HG03378 (cell line): Measurements from ENCODE around the gene SPSB1.

Experiments used
- ATAC-seq: cut with Tn5 transposase; IDR thresholded peaks from one replicate; pipeline ENCODE4 v1.9.1; 2021; ENCODE audit warnings: mild to moderate bottlenecking, moderate library complexity; ENCODE audit not compliant: unreplicated experiment

The SPSB1 gene

DNA sequence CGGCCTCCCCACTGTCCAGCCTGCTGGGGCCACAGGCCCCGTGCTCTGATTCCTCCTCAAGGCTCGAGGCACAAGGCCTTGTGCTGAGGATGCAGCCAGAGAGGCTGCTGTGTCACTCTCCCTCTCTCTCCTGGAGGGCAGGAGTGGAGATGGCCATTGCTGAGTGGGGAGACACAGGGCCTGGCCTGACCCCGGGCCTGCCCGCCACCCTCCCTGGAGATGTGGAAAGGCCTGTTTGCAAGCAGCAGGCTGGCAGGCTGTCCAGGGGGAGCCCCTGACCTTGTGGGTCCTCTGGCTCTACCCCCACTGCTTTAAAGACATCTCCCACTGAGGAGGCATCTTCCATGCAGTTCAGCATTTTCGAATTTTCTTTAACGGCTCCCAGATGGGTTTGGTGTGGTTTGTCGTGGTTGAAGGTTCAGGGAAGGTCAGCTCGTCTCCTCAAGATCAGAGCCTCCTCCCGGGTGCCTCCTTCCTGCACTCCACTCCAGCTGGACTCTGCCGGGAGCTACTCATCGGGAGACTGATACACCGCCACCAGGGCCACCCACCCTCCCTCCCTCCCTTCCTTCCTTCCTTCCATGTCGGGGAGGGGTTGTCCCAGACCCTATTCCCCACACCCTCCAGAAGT lies 69.1 kb downstream of the SPSB1 start:
- no peak for ATAC-seq

DNA sequence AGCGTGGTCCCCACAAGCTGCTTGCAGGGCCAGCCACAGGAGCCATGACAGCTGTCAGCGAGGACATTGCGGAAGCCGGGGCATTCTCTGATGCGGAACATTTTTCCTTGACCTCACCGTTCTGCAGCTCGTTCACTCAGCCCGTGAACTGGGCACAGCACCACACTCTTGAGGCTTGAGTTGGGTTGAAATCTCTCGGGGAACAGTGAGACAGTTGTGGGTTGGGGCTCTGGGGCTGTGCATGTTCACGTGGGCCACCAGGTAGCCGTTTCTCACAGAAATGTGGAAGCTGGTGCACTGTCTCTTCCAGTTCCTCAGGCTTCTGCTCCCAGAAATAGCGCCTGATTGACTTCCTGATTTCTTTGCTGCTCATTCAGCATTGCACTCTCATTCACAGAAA lies 69.8 kb downstream of the SPSB1 start:
- ATAC-seq = no peak

DNA sequence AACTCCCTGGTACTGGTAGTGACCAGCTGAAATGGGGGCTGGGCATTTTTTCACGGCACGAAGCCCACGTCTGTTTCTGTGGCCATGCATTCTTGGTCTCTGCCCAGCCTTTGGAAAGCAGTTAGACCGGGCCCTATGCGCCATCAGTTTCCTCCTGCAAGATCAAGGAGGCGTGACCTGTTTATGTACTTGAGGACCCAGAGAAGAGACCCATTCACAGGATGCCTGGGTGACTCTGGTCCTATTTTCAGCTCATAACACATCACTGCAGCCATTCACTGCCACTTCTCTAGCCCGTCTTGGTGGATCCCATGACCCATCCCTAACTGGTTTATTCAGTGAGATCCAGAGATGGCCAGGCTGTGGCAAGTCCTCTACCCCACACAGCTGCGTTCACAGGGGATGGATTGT lies 70.4 kb downstream of the SPSB1 start:
- ATAC-seq = no peak

DNA sequence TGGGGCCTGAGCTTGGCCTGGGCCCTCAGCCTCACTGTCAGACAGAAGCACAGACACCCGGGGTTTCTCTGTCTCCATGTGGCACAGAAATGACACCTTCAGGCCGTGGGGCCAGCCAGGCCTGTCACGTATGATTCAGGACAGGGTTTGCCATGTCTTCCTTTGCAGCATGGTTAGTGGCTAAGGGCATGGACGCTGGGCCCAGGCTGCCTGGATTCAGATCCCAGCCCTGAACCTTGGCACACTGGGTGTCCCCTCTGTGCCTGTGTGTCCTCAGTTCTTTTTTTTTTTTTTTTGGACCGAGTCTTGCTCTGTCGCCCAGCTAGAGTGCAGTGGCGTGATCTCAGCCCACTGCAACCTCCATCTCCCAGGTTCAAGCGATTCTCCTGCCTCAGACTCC lies 73.6 kb downstream of the SPSB1 start:
- no peak for ATAC-seq

DNA sequence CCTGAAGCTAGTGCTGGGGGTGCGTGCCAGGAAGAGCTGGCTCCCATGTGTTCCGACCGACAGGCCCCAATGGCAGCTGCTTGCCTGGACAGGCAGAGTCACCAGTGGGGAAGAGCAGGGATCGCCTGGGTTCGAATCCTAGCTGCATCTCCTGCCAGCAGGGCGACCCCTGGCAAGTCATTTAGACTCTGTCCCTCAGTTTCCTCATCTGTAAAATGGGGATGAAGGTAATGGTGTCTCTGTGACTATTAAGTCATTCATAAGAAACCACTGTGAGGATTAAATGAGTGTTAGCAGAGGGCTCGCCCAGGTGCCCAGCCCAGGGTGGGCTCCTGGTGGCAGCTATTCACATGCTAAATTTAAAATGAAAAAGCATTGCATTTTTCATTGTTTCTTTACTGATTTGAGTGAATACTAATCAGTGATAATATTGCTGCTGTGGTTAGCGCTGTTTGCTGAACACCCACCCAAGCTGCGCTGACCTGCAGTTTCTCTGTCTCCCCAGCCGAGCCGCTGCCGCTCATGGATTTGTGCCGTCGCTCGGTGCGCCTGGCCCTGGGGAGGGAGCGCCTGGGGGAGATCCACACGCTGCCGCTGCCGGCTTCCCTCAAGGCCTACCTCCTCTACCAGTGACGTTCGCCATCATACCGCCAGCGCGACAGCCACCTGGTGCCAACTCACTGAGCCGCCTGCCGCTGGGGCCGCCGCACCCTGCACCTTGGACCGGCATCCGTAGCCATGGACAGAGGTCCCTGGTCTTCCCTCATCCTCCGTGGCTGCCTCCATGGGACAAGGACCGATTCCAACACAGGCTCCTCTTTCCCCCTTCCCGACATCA lies 74.5 kb downstream of the SPSB1 start:
- no peak for ATAC-seq

DNA sequence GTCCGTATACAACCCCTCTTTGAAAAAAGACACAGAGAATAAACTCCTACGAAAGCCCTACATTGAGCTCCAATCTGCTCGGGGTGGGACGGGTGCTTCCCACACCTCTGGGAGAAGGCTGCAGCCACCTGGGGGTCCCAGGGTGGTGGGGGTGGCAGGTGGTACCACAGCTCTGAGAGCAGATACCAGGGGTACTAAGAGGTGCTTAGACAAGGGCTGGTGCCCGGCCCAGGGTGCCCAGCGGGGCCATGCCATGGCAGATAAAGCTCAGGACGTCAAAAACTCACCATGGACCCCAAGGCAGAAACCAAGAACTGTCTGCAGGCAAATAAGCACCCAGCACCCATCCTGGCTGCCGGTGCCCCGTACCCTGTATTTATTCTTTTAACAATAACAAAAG lies 75.1 kb downstream of the SPSB1 start:
- ATAC-seq = no peak

DNA sequence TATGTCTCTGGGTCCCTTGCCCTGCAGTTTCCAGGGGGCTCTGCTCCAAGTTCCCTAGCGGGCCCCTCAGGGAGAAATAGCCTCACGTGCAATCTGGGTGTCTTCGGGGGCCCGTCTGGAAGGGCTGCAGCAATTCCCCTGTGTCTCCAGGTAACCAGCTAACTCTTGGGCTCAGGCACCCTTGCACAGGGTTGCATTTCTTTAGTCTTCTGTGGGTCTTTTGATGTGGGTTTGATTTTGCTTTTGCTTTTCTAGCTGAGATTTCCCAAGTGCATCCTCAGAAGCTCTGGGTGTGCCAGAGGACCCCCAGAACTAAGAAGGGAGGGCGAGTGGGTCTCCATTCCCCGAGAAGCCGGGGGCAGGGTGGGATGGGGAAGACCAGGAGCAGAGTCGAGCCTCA lies 75.7 kb downstream of the SPSB1 start:
- no peak for ATAC-seq

DNA sequence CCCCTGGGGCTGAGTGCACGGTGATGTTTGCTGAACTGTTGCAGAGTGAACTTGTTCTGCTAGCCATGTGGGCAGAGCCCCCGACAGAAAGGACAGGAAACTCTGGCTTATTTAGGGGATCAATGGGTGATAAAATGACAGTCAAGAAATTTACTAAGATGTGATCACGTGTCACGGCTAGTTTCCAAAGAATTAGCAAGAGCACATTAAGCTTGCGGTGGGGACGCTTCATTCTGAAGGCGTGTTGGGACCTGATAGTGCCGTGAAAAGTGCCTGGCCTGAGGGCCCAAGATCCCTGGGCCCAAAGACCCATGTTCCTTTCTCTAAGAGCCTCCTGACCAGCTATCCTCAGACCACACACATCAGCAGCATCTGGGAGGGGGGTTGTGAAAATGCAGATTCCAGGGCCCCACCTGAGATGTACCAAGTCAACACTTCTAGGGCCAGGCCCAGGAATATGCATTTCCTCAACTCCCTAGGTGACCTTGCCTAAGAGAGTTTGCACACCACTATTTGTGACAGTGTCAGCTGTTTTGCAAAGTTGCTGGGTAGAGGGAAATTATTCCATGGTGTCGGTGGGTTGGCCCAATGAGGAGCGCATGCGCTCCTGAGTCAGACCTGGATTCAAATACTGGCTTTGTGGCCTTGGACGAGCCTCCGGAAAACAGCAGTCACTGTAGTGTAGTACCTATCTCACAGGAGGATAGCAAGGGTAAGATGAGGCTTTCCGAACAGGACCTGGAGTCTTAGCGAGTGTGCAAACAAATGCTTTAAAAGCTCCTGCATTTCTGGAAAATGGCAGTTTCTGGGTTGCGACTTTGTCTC lies 77.5 kb downstream of the SPSB1 start:
- ATAC-seq = no peak

DNA sequence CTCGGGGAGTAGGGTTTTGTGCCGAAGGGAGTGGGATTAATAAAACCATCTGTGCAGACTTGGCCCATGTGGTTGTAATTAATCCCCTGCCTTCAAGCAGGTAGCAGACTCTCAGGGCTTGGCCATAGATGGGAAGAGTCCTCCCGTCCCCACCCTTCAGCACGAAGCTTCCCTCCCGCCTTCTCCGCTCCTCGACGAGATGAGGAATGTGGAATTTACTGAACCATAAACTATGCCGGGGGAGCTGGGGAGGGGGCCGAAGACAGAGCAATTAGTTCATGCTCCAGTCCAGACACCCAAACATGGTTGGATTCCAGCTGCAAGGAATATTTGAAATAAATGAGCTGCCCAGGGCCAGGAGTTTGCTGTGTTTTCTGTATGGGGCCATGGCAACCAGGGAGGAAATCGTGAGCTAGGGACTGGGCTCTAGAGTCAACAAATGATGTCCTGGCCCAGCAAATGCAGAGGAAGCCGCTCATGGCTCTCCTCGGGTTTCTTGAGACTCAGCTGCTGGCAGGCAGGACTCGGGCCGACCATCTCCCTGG lies 78.8 kb downstream of the SPSB1 start:
- no peak for ATAC-seq

DNA sequence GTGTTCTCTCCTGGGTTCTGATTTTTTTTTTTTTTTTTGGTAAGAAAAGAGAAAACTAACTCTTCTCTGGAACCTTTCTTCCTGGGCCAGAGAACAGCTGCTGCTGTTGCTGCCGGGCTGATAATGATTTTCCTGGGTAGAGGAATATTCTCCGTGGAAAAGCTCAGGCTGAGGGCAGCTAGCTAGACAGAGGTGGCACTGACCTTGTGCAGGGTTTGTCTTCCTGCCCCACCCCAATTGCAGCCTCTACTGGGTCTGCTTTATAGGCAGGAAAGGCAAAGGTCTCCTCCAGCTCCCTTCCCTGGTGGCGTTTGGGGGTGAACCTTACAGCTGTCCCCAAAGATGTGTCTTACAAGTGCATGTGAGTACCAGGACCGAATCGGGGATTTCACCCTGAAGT lies 79.3 kb downstream of the SPSB1 start:
- ATAC-seq = no peak

DNA sequence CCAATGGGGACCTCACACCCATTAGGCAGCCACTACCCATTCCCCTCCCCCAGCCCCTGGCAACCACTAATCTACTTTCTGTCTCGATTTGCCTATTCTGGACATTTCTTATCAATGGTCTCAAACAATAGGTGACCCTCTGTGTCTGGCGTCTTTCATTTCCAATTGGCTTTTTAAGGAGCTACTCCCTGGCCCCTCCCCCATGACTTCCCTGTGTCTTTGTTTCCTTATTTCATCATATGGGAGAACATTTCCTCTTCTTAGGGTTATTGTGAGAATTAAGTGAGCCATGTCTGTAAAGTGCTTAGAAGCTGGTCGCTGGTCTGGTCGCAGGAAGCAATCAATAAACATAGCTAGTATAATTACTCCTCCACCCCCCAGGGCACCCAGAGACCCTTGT lies 80.9 kb downstream of the SPSB1 start:
- no peak for ATAC-seq

DNA sequence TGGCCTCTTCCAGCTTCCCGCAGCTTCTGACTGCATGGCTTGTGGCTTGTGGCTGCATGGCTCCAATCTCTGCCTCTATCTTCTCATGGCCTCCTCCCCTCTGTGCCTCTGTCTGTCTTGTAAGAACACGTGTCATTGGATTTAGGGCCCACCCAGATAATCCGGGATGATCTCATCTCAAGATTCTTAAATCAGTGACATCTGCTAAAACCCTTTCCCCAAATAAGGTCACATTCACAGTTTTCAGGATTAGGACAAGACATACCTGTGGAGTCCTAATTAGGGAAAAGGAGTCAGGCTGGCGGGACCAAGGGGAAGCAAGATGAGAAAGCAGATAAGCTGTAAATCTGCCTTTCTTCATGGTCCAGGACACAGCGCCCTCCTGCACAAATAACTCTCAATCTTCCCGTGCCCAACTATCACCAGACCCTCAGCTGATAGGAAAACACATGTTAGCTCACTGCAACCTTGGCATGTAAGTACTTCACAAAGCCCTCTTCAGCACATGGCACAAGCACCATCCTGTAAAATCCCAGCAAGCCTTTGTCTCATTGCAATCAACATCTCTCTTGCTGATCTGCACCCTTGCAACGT lies 82.2 kb downstream of the SPSB1 start:
- ATAC-seq = no peak

DNA sequence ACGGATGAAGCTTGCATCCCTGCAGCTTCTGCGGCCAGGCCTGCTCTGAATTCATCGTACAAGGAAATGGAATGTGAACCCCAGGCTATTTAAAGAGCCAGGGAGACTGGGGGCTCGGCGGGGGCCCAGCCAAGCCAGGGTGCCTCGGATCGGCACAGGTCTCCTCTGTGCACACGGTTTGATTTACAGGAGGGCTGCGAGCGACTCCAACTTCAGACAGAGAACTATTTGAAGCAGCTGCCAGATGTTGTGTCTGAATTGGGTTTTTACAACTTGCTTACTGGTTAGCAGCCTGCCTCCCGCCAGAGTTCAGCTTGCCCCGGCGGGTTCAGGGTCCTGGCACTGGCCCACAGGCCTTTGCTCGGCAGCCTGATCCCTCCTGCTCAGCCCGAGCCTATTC lies 83.2 kb downstream of the SPSB1 start:
- ATAC-seq = no peak

DNA sequence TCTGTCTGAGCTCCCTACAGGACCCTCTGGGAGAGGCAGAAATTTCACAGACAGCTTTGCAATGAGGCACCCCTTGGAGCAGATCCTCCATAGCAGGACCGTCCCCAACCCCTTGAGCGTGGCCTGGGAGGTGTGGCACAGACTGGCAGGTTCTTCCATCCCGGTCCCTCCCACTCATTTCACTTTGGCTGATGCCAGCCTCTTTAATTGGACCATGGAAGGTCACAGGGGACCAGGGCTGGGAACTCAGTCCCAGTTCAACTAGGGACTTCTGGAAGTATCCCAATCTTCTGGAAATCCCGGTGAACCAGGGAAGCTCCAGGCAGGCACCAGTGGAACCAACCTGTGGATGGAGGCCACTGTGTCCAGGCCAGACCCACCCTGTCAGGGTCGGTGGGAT lies 83.7 kb downstream of the SPSB1 start:
- no peak for ATAC-seq

DNA sequence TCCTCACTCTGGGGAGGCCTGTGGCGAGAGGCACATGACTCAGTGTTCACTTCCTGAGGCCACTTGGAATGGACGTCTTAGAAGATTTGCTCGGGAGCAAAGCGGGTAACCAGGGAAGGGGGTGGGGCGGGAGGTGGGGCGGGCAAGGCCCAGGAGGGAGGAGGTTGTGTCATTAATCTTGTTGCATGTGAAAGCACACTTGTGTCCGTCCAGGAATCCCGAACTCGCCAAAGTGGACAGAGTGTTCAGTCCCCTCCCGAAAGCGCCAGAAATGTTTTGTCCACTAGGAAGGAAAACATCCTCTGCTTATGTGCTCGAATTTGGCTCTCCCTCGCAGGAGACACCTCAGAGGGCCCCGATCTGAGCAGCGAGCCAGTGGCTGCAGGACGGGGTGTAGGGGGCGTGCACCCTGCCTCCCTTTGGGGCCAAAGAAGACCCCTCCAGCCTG lies 84.2 kb downstream of the SPSB1 start:
- ATAC-seq = no peak

DNA sequence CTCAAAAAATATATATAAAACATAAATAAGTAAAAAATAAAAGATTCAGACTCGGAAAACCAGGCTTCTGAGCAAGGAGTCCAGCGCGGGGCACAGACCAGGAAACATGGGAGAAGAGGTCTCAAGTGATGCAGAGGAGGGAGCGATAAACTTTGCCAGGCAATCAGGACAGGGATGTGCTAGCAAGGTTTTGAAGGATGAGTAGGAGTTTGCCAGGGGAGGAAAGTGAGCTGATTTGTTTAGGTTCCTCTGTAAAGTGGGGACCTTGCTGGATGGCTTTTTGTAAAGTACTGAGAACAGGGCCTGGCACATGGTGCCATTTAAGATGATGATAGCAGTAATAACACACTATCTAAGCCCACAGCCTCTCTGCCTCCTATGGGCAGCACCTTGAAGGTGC lies 86.1 kb downstream of the SPSB1 start:
- ATAC-seq = no peak

DNA sequence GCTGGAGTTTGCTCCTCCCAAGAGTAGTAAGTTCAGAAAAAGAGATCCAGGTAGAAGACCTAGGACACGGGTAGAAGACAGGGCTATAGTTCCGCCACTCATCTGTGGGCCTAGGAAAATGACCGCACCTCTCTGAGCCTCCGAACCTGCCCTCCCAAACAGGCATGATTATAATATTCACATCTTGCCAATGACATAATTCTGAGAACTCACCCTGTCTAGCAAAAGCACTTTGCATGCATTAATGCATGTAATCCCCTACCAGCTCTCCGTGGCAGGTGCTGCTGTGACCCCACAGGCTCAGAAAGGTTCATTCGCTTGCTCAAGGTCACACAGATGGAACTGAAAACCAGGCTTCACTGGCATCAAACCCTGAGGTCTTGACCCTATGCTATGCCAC lies 88.0 kb downstream of the SPSB1 start:
- no peak for ATAC-seq

DNA sequence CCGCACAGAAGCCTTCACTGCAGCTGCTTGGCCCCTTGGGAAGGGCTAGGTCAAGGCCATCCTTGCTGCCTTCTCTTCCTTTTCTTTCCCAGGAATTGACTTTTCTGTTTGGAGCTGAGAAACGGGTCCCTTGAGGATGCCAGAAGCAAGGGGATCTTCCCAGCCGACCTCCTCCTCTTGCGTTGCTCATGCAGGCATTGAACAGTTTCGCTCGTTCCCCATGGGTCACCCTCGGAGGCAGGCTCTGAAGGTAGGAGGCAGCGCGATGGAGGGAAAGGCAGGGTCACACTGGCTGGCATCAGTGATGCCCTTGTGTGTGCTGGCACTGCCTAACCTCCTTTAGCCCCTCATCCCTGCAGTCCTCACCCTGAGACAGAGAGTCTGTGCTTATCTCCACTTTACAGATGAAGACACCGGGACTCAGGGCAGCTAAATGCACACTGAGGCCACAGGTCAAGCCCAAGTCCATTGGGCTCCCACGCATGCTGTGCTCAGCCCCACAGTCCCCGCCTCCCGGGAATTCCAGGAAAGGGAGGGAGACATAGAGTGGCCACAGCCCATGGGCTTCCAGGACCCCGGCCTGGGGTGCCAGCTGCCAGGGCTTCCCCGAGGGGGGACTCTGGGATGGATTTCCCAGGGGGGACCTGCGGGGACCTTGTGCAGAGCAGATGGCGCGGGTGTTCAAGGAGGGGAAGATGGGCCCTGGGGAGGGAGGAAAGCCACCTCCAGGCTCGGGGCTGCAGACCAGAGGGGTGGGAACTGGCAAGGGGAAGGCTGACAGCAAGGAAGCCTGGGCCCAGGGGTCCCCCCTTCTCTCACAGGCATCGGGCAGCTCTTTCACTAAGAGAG lies 90.2 kb downstream of the SPSB1 start:
- no peak for ATAC-seq

DNA sequence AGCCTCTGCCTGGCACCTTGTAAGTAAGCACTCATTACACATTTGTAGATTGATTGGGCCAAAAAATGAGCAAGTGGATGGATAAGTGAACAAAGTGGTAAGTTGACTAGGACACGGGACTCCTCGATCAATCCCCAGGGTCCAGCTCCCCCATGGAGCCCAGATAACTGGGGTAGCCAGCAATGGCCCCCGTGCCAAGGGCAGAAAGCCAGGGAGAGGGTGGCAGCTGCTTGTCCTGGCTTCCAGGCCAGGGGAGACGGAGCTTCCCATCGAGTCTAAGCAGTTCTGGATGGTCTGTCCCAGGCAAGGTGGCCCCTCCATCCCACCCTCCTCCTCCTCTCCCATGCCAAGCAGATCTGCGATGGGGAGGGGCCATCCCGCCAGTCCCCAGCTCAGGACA lies 91.4 kb downstream of the SPSB1 start:
- ATAC-seq = no peak

DNA sequence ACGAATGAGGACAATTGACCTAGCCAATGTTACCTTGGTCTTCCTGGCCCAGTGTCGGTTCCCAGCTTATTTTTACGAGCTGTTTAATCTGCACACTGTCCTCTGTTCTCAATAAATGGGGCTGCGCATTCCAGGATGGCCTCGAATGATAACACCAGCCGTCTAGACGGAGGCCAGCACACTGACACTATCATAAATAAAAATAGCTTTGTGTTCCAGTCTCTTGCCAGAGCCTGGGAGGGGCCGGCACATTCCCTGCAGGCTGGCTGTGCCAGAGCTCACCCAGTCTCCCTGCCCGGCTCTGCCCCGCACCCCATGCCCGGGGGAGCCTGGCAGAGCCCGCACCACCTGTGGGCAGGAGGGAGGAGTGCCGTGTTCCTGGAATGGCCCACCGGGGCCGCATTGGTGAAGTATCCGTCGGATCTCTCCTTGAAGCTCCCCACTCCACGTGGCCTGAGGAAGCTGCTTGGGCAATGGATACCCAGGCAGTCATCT lies 92.1 kb downstream of the SPSB1 start:
- ATAC-seq = no peak
